HG03342 (cell line): ENCODE results near the gene TRAK2.
A peak's percentile ranks its signal among the peaks of the same experiment; 100 is the strongest.
"Not testable (repeated sequence)": the region's sequence is repeated elsewhere in the genome, so short reads cannot be mapped to it uniquely, and the experiment has no call there.

Source experiments
- ATAC-seq: cut with Tn5 transposase; IDR thresholded peaks from one replicate; pipeline ENCODE4 v1.9.1; 2021; ENCODE audit warnings: mild to moderate bottlenecking, moderate library complexity; ENCODE audit not compliant: unreplicated experiment

TRAK2 gene, protein sequence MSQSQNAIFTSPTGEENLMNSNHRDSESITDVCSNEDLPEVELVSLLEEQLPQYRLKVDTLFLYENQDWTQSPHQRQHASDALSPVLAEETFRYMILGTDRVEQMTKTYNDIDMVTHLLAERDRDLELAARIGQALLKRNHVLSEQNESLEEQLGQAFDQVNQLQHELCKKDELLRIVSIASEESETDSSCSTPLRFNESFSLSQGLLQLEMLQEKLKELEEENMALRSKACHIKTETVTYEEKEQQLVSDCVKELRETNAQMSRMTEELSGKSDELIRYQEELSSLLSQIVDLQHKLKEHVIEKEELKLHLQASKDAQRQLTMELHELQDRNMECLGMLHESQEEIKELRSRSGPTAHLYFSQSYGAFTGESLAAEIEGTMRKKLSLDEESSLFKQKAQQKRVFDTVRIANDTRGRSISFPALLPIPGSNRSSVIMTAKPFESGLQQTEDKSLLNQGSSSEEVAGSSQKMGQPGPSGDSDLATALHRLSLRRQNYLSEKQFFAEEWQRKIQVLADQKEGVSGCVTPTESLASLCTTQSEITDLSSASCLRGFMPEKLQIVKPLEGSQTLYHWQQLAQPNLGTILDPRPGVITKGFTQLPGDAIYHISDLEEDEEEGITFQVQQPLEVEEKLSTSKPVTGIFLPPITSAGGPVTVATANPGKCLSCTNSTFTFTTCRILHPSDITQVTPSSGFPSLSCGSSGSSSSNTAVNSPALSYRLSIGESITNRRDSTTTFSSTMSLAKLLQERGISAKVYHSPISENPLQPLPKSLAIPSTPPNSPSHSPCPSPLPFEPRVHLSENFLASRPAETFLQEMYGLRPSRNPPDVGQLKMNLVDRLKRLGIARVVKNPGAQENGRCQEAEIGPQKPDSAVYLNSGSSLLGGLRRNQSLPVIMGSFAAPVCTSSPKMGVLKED

DNA sequence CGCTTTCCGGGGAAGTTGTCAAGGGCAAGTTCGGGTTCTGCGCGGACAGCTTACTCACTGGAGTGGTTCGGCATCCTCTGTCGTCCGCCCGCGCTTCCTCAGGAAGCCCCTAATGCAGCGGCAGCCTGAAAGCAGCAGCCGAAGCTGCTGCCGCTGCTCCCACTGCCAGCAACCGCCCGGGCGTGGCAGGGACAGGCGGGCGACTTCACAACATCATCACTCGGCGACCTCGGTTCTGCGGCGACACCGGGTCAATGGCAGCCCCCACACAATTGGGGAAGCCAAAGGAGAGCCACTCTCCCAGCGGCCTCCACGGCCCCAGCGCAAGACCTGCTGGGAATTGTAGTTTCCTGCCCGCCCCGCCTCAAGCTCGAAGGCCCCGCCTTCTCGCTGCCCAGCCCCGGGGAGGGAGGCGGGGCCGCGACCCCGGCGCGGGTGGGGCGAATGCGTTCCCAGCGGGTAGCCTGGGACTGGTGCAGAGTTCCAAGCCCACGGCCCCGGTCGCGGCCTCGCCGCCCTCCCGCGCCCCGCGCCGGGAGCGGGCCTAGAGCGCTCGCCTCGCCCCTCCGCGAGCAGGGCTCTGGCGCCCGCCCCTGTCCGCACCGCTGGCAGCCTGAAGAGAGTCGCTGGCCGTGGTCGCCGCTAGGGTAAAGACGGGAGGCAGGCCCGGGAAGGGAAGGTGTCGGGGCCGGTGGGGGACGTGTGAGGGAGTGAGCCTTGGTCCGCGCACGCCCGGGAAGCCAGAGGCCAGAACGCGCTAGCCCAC lies at the start of gene TRAK2, which contains the start of gene STRADB:
TSS of gene TRAK2 (minus strand) at position 167 of the 766 bp plus-strand sequence. CDS start 30,951 bp downstream, outside the sequence.
TSS of gene STRADB (plus strand) at position 449 of the 766 bp plus-strand sequence. CDS start 3,101 bp downstream, outside the sequence.
- ATAC-seq, result peak; percentile 96

- no peak for ATAC-seq
These were observed 49.3 kb upstream of the TRAK2 start for GRCh38 chr2:201500534-201500933.

GRCh38 chr2:201496785-201497184 lies 45.5 kb upstream of the TRAK2 start:
- no peak for ATAC-seq

DNA sequence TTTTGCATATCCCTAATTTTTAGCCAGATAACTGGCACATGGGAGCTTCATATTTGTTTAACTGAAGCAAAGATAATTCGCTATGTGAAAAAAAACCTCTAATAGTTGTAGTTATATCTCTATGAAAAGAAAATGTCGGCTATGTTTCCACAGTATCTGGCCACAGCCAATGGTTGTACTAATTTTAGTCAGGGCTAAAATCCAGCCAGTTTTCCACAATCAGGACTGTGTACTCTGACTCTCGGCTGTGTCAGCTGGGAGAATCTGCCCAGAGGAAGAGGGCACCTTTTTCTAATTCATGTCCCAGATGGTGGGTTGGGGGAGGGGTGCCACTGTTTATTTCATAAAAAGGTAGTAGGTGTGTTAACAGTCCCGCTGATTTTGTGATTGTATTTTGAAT lies 39.0 kb upstream of the TRAK2 start:
- ATAC-seq, result no peak

DNA sequence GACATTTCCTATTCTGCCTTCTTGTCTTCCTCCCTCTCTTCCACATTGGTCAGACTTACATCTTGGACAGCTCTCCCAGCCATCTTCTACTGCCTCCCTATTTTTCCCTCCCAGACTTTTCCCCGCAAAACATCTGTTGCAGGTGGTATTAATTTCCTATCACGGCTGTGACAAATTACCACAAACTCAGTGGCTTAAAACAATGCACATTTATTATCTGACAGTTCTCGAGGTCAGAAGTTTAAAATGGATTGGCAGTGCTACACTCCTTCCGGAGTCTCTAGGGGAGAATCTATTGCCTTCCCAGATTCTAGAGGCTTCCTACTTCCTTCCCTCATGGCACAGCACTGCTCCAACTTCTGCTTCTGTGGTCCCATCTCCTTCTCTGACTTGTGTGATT lies 33.5 kb upstream of the TRAK2 start:
- no peak for ATAC-seq

DNA sequence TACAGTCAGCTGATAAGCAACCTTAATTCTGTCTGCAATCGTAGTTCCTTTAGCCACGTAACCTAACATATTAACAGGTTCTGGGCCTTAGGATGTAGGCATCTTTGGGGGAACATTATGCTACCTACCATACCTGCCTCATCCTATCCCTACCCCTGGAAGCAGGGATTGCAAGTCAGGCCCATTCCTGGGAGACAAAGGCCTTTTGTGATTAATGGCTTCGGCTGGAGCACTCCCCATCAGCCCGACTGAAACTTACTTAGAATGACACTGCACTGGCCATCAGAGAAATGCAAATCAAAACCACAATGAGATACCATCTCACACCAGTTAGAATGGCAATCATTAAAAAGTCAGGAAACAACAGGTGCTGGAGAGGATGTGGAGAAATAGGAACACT lies 32.5 kb upstream of the TRAK2 start:
- ATAC-seq, result not testable (repeated sequence)

DNA sequence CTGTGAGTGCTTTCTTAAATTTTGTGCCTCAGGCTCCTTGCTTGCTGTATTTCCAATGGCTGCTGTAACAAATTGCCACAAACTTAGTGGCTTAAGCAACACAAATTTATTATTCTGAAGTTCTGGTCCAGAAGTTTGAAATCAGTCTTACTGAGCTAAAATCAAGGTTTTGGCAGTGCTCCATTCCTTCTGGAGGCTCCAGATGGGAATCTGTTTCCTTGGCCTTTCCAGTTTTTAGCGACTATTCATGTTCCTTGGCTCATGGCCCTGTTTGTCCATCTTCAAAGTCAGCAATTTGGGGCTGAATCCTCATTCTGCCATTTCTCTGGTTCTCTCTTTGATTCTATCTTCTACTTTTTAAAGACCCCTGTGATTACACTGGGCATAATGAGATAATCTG lies 32.1 kb upstream of the TRAK2 start:
- ATAC-seq, result no peak

- ATAC-seq, result no peak
These were observed 31.3 kb upstream of the TRAK2 start for GRCh38 chr2:201482543-201482942.

DNA sequence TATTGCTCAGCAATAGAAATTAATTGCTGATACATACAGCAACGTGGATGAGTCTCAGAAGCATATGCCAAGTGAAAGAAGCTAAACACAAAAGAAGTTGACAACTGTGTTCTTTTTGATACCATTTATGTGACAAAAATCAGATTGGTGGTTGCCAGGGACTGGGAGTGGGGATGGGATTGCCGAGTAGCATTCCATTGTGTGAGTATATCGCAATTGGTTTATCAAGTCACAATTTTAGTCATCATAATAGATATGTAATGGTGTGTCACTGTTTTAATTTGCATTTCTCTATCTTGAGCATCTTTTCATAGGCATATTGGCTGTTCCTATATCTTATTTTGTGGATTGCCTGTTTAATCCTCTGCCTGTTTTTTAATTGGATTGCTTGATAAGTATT lies 21.2 kb upstream of the TRAK2 start:
- ATAC-seq, result no peak

GRCh38 chr2:201471732-201472393 lies 20.6 kb upstream of the TRAK2 start:
- no peak for ATAC-seq

- ATAC-seq, result no peak
These were observed 19.8 kb upstream of the TRAK2 start for GRCh38 chr2:201470821-201471731.

DNA sequence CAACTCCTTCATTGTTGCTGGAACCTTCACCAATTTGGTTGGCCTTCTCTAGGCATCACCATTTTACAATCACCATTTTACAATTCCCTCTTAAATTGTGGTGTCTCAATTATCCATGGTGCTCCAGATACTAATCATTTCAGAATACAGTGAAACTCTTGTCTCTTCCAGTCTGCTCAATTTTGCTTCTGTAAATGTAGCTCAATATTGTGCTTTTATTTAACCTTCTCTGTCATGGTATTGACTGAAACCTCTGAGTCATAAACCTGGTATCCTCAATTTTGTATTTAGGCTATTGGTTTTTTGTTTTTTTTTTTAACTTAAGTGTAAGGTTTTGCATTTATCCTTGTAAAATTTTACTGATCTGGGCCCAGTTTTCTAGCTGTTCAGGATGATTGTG lies 16.4 kb upstream of the TRAK2 start:
- ATAC-seq, result no peak

- ATAC-seq, result no peak
These were observed 14.9 kb upstream of the TRAK2 start for GRCh38 chr2:201466050-201466675.

- no peak for ATAC-seq
These were observed 14.3 kb upstream of the TRAK2 start for GRCh38 chr2:201465524-201465971.

DNA sequence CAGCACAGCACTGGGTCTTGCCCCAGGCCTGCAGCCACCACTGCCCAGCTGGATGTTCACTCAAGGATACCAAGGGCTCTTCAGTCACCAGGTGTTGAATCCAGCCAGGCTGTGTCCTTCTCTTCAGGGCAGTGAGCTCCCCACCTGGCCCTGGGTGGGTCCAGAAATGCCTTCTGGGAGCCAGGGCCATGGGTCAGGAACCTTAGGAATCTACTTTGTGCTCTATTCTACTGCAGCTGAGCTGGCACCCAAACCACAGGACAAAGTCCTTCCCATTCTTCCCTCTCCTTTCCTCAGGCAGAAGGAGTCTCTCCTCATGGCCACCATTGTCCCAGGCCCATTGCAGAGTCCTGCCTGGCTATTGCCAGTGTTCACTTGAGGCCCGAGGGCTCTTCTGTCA lies 13.3 kb upstream of the TRAK2 start:
- ATAC-seq, result no peak

GRCh38 chr2:201460532-201460931 lies 9.3 kb upstream of the TRAK2 start:
- no peak for ATAC-seq

GRCh38 chr2:201458381-201458780 lies 7.1 kb upstream of the TRAK2 start:
- ATAC-seq, result no peak

DNA sequence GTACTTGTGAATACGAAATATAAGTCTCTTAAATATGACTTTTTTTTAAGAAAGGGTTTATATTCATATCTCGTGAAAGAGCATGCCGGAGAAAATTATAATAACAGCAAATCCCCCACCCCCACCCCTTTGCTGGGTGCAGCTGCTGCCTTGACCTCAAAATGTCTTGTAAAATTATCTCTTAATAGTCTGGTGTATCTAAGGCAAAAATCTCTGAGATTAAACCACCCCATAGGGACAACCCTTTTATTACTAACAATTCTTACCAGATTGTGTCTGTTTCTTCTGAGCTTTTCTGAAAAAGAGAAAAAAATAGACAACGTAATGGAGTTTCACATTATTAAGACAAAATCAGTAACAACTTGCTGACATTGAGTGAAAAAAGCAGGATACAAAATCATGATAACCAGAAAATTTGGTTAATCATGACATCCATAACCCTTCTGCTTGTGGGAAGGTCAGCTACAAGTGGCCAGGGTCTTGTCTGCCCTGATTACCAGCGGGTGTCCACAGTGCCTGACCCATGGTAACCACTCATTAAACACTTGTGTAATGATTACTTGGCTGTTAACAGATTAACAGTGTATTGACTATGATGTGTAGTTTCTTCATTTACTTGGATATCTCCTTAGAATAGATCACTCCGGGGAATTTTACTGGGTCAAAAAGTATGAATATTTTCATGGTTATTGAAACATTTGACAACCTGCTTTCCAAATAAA lies 1.8 kb upstream of the TRAK2 start:
- ATAC-seq, result no peak
